GM15510 (cell line): Measurements from ENCODE around the gene USO1.

ENCODE experiments used
- POLR2A ChIP-seq: IDR thresholded peaks from 3 replicates; pipeline ENCODE4 v1.6.1; 2011; ENCODE audit warnings: borderline replicate concordance; ENCODE audit not compliant: insufficient read length; ENCODE audit errors: extremely low read depth

The USO1 gene

DNA sequence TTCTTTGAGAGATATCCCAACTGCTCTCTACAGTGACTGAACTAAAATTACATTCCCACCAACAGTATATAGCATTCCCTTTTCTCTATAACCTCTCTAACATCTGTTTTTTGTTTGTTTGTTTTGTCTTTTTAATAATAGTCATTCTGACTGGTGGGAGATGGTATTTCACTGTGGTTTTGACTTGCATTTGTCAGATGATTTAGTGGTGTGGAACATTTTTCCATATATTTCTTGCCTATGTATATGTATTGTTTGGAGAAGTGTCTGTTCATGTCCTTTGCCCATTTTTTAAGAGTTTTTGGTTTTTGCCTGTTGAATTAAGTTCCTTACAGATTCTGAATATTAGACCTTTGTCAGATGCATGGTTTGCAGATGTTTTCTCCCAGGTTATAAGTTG, 9.0 kb downstream of the USO1 start:
- TF ChIP-seq POLR2A, result no peak

DNA sequence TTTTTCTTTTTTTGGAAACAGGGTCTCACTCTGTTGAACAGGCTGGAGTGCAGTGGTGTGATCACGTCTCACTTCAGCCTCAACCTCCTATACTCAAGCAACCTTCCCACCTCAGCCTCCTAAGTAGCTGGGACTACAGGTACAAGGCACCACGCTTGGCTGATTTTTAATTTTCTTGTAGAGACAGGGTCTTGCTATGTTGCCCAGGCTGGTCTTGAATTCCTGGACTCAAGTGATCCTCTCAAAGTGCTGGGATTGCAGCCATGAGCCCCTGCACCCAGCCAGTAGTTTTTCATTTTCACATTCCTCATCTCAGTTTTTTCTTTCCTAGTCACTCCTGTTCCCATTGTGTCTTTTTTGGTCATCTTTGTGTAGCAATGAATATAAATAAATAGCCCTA, 11.1 kb downstream of the USO1 start:
- no peak for TF ChIP-seq POLR2A

DNA sequence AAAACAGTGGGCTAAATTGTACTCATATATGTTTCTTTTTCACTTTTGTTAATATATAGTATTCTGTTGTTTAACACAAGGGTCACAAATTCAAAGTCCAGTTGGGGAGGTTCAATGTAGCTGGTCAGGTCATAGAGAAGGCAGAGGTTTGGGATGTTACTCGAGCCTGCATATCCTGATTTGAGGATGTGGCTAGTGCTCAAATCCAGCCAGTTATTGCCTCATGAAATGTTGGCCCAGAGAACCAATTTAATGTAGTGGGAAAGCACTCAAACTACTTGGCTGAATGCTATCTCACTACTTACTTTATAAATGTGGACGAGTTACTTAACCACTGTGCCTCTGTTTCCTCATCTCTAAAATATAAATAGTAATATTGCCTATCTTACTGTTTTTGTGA, 12.5 kb downstream of the USO1 start:
- TF ChIP-seq POLR2A, result no peak

GRCh38 chr4:75737398-75737797, 13.0 kb downstream of the USO1 start:
- no peak for TF ChIP-seq POLR2A

- no peak for TF ChIP-seq POLR2A
Observed at GRCh38 chr4:75741027-75741426, 16.6 kb downstream of the USO1 start.

- TF ChIP-seq POLR2A, result no peak
Observed at GRCh38 chr4:75742451-75742850, 18.1 kb downstream of the USO1 start.

DNA sequence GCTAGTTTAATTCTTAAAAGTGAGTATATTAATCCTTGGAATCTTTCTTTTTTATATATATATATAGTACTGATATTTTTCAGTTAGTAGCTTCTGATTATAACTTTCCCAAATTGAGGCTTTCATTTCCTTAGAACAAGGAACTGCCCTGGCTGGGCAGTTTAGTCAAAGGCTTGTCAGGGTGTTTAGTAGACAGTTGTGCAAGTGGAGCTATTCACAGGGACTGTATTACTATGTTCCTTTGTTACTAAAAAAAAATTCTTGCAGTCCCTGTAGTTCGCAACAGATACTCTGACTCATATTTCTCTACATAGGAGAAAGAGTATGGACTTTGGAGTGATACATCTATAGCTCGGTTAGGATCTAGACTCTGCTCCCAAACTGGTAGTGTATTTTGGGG, 20.8 kb downstream of the USO1 start:
- TF ChIP-seq POLR2A, result no peak

GRCh38 chr4:75745721-75746199, 21.4 kb downstream of the USO1 start:
- no peak for TF ChIP-seq POLR2A

GRCh38 chr4:75752637-75753036, 28.3 kb downstream of the USO1 start:
- no peak for TF ChIP-seq POLR2A

GRCh38 chr4:75769036-75769435, 44.7 kb downstream of the USO1 start:
- no peak for TF ChIP-seq POLR2A

DNA sequence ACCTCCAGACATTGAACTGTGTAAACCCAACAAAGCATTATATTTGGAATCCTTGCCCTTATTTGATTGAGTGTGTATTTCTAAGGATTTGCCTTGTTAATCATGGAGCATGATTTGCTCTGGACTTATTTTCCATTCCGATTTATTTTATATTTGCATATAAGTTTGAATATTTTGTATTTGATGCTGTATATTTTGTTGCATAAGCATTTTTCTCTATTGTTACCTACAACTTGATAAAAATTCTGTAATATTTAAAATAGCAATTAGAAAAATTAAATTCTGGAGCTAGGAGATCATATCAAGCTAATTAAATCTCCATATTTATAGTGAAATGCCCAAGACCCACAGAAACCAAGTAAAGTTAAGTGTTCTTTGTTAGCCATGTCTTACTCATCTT, 47.2 kb downstream of the USO1 start:
- no peak for TF ChIP-seq POLR2A

DNA sequence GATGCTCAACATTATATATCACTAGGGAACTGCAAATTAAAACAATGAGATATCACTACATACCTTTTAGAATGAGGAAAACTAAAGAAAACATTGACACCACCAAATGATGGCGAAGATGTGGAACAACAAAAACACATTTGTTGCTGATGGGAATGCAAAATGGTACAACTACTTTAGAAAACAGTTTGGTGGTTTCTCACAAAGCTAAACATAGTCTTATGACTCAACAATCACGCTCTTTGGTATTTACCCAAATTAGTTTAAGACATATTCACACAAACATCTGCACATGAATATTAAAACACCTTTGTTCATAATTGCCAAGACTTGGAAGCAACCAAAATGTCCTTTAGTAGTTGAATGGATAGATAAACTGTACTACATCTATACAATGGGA, 53.2 kb downstream of the USO1 start:
- no peak for TF ChIP-seq POLR2A

DNA sequence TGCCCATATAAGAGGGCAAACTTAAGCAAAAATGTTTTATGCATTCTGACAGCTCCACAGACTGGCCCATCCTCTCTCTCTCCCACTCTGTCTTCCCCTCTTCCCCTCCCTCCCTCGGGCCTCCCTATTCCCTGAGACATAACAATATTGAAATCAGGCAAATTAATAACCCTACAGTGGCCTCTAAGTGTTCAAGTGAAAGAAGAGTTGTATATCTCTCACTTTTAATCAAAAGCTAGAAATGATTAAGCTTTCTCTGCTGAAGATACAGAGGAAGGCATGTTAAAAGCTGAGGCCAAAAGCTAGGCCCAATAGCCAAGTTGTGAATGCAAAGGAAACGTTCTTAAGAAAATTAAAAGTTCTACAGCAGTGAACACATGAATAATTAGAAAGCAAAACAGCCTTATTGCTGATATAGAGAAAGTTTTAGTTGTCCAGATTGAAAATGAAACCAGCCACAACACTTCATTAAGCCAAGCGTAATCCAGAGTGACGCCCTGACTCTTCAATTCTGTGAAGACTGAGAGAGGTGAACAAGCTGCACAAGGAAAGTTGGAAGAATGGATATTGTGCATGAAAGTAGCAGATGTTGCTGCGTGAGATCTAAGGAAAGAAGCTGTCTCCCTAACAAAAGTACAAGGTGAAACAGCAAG, 54.9 kb downstream of the USO1 start:
- TF ChIP-seq POLR2A, result no peak

GRCh38 chr4:75781305-75781704, 56.9 kb downstream of the USO1 start:
- no peak for TF ChIP-seq POLR2A

- TF ChIP-seq POLR2A, result no peak
Observed at GRCh38 chr4:75786526-75786925, 62.1 kb downstream of the USO1 start.

GRCh38 chr4:75786938-75787337, 62.6 kb downstream of the USO1 start:
- TF ChIP-seq POLR2A, result no peak

- no peak for TF ChIP-seq POLR2A
Observed at GRCh38 chr4:75790024-75790423, 65.6 kb downstream of the USO1 start.

GRCh38 chr4:75800972-75801371, 76.6 kb downstream of the USO1 start:
- no peak for TF ChIP-seq POLR2A

GRCh38 chr4:75817901-75818300, 93.5 kb downstream of the USO1 start:
- TF ChIP-seq POLR2A, result no peak
